ENCODE data around the gene ABCC6.
"Not testable (repeated sequence)": the region's sequence is repeated elsewhere in the genome, so short reads cannot be mapped to it uniquely, and the experiment has no call there.

ABCC6 gene

DNA sequence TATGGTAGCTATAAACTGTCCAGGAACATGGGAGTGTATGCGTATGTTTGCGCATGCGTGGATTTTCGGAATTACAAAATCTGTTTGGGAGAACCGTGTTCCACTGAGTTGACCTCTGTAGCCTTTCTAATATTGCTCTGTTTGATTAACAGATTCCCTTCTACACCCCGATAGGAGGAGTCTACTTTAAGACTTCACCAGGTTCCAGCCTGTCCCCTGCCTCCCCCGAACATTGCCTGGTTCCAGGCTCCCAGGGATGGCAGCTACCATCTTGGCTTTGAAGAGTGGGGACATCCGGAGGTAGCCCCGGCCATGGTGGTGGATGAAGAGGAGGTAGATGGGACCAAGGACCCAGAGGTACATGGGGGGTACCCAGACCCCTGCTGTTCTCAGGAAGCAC is 1.9 kb downstream of the ABCC6 start:
- DNase-seq, result not testable (repeated sequence)

DNA sequence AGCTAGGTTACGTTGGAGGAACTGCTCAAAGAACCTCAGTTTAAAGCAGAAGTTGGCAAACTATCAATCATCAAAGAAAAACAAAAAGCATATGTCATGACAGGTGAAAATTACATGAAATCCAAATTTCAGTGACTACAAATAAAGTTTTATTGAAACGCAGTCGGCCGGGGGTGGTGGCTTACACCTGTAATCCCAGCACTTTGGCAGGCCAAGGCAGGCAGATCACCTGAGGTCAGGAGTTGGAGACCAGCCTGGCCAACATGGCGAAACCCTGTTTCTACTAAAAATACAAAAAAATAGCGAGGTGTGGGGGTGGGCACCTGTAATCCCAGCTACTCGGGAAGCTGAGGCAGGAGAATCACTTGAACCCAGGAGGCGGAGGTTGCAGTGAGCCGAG is 2.8 kb downstream of the ABCC6 start:
- DNase-seq, result not testable (repeated sequence)

DNA sequence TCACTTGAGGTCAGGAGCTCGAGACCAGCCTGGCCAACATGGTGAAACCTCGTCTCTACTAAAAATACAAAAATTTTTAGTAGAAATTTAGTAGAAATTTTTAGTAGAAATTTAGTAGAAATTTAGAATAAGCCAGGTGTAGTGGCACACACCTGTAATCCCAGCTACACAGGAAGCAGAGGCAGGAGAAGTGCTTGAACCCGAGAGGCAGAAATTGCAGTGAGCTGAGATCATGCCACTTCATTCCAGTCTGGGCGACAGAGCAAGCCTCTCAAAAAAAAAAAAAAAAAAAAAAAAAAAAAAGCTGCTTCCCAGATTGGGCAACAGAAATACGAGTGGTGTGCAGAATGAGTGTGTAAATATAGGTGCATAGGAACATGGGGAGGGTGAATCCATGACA is 4.5 kb downstream of the ABCC6 start:
- DNase-seq, result not testable (repeated sequence)

- DNase-seq, result not testable (repeated sequence)
Measured at GRCh38 chr16:16218349-16218748, 4.9 kb downstream of the ABCC6 start.

DNA sequence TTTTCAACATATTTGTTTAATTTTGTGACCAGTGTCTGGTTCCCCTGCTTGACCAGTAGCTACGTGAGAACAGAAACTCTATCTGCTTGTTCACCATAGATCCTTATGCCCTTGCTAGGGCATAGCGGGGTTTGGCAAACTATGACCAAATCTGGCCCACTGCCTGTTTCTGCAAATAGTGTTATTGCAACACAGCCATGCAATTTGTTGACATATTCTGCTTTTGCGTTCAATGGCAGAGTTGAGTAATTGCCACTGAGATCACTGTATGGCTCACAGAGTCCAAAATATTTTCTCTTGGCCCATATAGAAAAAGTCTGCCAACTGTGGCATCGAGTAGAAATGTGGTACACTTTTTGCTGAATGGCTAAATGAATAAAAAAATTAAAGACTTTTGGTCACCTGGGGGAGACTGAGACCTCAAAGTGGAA is 9.4 kb downstream of the ABCC6 start:
- not testable (repeated sequence) for DNase-seq

DNA sequence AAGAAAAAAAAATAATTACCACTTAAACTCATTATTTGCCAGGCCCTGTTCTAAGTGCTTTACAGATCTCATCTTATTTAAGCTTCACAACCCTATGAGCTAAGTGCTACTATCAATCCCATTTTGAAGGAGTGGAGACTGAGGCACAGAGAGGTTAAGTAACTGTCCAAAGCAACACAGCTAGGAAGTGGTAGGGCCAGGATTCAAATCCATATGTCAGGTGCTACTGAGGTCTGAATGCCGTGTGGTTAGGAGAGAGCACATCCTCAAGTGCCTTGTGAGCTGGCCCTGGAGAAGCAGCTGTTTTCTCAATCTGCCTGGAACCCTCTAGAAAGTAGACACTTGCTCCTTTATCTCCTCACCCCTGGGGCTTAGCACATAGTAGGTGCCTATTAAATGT is 11.9 kb downstream of the ABCC6 start:
- DNase-seq, result not testable (repeated sequence)

- DNase-seq, result not testable (repeated sequence)
Measured at GRCh38 chr16:16208461-16208860, 14.8 kb downstream of the ABCC6 start.

DNA sequence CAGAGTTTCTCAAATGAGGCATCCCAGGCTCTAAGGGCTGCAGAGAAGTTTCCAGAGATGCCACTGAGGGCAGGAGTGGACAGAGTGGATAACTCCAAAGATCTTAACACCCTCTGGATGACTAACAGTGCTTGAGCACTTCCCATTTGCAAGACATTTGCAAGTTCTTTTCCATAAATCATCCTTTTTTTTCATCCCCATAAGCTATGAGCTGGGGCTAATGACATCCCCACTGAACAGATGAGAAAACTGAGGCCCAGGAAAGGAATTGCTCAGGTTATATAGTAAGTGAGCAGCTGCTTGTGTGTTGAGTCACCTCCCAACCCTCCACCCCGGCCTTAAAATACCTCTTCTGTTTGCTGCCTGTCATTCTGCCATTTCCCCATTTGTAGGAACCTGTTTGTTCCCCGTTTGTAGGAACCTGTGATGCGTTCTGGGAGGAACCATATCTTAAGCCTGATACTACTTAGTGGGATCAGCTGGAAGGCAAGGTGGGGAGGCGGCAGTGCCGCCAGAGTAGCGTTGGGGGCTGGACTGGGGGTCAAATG is 15.4 kb downstream of the ABCC6 start:
- DNase-seq, result not testable (repeated sequence)

GRCh38 chr16:16207097-16207786 is 16.1 kb downstream of the ABCC6 start:
- not testable (repeated sequence) for DNase-seq

DNA sequence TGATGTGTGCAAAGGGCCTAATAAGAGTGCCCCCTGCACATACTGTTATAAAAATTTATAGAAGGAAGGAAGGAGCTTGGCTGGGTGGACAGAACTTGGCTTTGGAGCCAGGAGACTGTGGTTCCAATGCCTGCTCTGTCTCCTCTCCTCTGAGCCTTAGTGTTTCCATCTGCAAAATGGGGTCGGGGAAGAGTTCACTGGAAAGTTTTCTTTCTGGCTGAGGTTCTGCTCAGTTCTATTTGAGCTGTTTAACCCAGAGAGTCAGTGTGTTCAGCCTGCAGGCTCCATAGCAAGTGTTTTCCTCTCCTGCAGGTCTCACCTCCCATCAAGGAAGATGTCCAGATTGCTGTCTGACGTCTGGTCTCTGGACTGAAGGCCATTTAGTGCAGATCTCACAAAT is 17.4 kb downstream of the ABCC6 start:
- DNase-seq, result not testable (repeated sequence)

GRCh38 chr16:16204552-16204951 is 18.7 kb downstream of the ABCC6 start:
- DNase-seq, result not testable (repeated sequence)

DNA sequence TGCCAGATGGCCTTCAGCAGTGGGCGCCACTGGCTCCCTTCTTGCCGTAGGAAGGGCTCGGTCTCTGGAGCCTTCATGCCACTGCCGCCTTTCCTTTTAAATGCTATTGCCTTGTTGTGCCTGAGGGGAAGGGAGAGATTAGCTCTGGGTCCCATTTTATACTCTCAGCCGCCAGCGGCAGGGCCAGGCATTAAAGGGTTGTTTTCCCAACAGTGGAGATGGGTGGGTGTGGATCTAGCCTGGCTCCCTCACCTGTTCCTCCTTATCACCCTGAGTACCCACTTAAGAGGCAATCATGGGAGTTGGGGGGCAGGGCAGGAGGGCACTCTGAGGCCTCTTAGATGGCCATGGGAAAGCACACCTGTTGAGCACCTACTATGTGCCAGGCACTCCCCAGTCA is 19.8 kb downstream of the ABCC6 start:
- DNase-seq, result not testable (repeated sequence)

GRCh38 chr16:16202400-16203143 is 20.7 kb downstream of the ABCC6 start:
- DNase-seq, result peak; percentile 19

- DNase-seq, result not testable (repeated sequence)
Measured at GRCh38 chr16:16201880-16202279, 21.4 kb downstream of the ABCC6 start.

DNA sequence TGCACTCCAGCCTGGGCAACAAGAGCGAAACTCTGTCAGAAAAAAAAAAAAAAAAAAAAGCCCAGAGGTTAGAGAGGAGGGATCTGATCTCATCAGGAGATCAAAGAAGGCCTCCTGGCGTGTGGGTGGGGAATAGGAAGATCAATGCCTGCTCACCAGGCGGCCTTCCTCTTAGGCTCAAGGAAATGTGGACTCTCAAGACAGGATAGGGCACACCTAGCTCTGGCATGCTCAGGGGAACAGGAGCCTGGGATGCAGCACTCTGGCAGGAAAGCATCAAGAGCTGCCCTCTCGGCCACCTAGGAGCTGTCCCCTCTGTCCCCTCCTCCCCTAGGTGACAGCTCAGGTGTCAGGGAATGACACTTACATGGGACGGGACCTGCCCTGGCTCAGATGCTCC is 22.9 kb downstream of the ABCC6 start:
- DNase-seq, result not testable (repeated sequence)

DNA sequence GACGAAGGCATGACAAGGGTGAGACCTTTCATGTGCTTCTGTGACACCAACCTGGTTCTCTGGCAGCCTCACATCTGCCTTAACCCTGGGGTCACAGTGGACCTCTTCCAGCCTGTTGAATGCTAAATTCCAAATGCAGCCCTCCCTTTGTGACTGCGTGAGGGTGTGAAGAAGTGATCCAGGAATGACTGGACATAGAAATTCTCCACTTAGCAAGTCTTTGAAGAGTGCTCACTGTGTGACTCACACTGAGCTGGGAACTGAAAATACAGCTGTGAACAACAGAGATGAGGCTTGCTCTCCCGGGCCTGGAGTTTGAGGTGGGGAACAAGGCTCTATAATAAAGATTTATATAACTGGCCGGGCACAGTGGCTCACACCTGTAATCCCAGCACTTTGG is 23.9 kb downstream of the ABCC6 start:
- not testable (repeated sequence) for DNase-seq

DNA sequence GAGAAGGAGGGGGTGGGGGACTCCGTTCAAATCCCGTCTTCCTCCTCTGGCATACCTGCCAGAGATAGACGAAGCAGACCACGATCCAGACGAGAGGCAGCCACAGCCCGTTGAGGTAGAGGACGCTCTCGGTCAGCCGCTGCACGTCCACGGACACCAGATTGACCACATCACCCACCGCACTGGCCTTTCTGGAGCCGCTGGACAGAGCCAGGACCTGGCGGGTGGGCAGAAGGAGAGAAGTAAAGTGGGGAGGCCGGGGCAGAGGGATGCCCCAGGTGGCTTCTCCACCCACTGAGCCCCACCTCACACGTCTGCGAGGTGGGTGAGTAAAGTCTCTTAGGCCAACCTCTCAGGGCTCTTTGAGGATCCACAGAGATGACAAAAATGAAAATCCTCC is 25.3 kb downstream of the ABCC6 start:
- no peak for DNase-seq

GRCh38 chr16:16197331-16197730 is 26.0 kb downstream of the ABCC6 start:
- no peak for DNase-seq

- DNase-seq, result no peak
Measured at GRCh38 chr16:16196099-16196498, 27.2 kb downstream of the ABCC6 start.

DNA sequence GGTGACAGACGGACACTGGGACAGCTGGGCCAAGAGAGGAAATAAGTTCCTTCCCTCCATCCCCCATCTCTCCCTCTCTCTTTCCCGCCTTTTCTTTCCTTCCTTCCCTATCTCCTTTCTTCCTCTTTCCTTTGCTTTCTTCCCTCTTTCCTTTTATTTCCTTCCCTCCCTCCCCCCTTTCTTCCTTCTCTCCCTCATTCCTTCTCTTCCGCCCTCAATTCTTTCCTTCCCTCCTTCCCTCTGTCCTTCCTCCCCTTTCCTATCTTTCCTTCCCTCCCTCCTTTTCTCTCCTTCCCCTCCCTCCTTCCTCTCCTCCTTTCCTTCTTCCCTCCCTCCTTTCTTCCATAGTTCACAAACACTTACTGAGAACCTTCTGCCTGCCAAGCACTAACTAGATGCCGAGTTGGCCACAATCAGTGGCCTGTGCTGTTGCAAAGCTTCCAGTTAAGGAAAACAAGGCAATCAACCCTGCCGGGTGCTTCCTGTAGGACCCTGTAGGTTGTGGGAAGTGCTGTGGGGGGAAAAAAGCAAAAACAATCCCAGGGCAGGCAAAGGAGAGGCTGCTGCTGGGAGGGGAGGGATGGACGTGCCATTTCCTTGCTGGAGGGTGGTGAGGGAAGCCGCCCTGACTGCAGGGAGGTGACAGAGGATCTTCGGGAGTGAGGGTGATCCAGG is 31.7 kb downstream of the ABCC6 start:
- no peak for DNase-seq

DNA sequence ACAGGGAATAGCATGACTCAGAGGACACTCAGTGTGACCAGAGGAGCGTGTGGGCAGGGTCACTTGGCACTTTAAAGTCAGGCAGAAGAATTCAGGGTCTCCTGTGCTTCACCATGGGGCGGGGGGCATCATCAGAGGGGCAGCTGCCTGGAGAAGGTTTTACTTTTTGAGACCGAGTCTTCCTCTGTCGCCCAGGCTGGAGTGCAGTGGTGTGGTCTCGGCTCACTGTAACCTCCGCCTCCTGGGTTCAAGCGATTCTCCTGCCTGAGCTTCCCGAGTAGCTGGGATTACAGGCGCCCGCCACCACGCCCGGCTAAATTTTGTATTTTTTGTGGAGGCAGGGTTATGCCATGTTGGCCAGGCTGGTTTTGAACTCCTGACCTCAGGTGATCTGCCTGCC is 32.3 kb downstream of the ABCC6 start:
- DNase-seq, result not testable (repeated sequence)

GRCh38 chr16:16190546-16190945 is 32.7 kb downstream of the ABCC6 start:
- no peak for DNase-seq

- DNase-seq, result no peak
Measured at GRCh38 chr16:16189842-16190241, 33.5 kb downstream of the ABCC6 start.
